ENCODE measurements around the gene RAB4B. TPM values are rescaled to one million over a fixed set of nuclear protein-coding genes. Genes with fewer than 3 reads are reported as not detected.
"Not testable (repeated sequence)": the region's sequence is repeated elsewhere in the genome, so short reads cannot be mapped to it uniquely, and the experiment has no call there.

RAB4B gene
- polyA plus RNA-seq, 4 donors, result 7.6 to 11.7 (median 9.6) TPM

- DNase-seq (ENCODE audit: low read depth in 4 of 4, low spot score in 3 of 4), result no peak
Observed at GRCh38 chr19:40836754-40837429, 58.8 kb downstream of the RAB4B start.

- not testable (repeated sequence) for DNase-seq (ENCODE audit: low read depth in 4 of 4, low spot score in 3 of 4)
Observed at GRCh38 chr19:40838477-40838876, 60.4 kb downstream of the RAB4B start.

GRCh38 chr19:40842012-40842411 is 64.0 kb downstream of the RAB4B start:
- not testable (repeated sequence) for DNase-seq (ENCODE audit: low read depth in 4 of 4, low spot score in 3 of 4)

GRCh38 chr19:40842997-40843652 is 65.1 kb downstream of the RAB4B start:
- DNase-seq (ENCODE audit: low read depth in 4 of 4, low spot score in 3 of 4), result not testable (repeated sequence)

GRCh38 chr19:40843653-40844052 is 65.6 kb downstream of the RAB4B start:
- not testable (repeated sequence) for DNase-seq (ENCODE audit: low read depth in 4 of 4, low spot score in 3 of 4)

Other genes starting within 250 kb of the RAB4B start
- 10 to 100 TPM; 43.2 to 52.3 (median 47.2) TPM for gene SHKBP1, start 201.4 kb upstream of the RAB4B start, polyA plus RNA-seq (ENCODE audit: insufficient read length in 4 of 4)
- 100 to 1,000 TPM; 186 to 366 (median 197) TPM for gene LTBP4, start 176.9 kb upstream of the RAB4B start, polyA plus RNA-seq (ENCODE audit: insufficient read length in 4 of 4)
- 10 to 100 TPM; 11.1 to 16.0 (median 12.6) TPM for gene NUMBL, start 87.6 kb upstream of the RAB4B start, polyA plus RNA-seq (ENCODE audit: insufficient read length in 4 of 4)
- gene COQ8B, start 61.4 kb upstream of the RAB4B start, polyA plus RNA-seq (ENCODE audit: insufficient read length in 4 of 4), result 10 to 100 TPM; 32.4 to 45.2 (median 35.7) TPM
- 10 to 100 TPM; 13.5 to 15.9 (median 13.7) TPM for gene ITPKC, start 61.1 kb upstream of the RAB4B start, polyA plus RNA-seq (ENCODE audit: insufficient read length in 4 of 4)
- gene ACTMAP, start 27.8 kb upstream of the RAB4B start, polyA plus RNA-seq (ENCODE audit: insufficient read length in 4 of 4), result 10 to 100 TPM; 13.0 to 21.8 (median 15.4) TPM
- gene SNRPA, start 27.0 kb upstream of the RAB4B start, polyA plus RNA-seq (ENCODE audit: insufficient read length in 4 of 4), result 100 to 1,000 TPM; 114 to 126 (median 122) TPM
- gene MIA, start 2.7 kb upstream of the RAB4B start, polyA plus RNA-seq (ENCODE audit: insufficient read length in 4 of 4), result 1 to 10 TPM in 1 of 4 donors, under 1 TPM in 3; 0.48 to 1.2 (median 0.90) TPM
- 10 to 100 TPM; 69.7 to 81.2 (median 73.7) TPM for gene EGLN2, start 20.9 kb downstream of the RAB4B start, polyA plus RNA-seq (ENCODE audit: insufficient read length in 4 of 4)
- gene CYP2A6, start 72.2 kb downstream of the RAB4B start, polyA plus RNA-seq (ENCODE audit: insufficient read length in 4 of 4), result under 1 TPM in 1 of 4 donors, not detected in 3; 0.12 TPM
- not detected for gene CYP2A7, start 104.0 kb downstream of the RAB4B start, polyA plus RNA-seq (ENCODE audit: insufficient read length in 4 of 4)
- gene CYP2B6, start 213.0 kb downstream of the RAB4B start, polyA plus RNA-seq (ENCODE audit: insufficient read length in 4 of 4), result 1 to 10 TPM; 1.7 to 3.3 (median 2.2) TPM